ENCODE data around the gene NTRK1. TPM values are rescaled to one million over a fixed set of nuclear protein-coding genes. Genes with fewer than 3 reads are reported as not detected.

Gene NTRK1
- total RNA-seq, 1 donor from 2014 or later = not detected

DNA sequence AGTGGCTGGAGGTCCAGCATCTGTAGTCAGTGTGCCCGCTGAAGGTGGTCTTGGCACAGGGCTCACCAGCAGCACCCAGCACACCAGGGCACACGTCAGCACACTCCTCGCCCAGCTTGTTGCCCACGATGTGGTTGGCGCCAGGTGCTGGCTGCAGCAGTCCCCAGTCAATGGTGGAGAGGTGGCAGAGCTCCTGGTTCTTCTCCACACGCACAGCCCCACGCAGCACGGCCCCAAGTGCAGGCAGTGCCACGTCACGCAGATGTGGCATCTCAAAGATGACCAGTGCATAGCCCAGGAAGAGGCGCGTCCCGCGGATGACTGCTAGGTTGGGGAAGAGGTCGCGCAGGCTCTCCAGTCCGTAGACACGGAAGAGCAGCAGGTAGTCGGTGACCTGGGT lies 6.9 kb upstream of the NTRK1 start:
- Histone ChIP-seq H3K27me3 (ENCODE audit: control insufficient read depth, insufficient read depth, low read length) (peaks cover 16% of the 10 kb centered on the region), H3K4me3 (ENCODE audit: low read depth, low read length) (no peak overlapping the region), H3K36me3 (ENCODE audit: control insufficient read depth, insufficient read depth, low read length) (no peaks in the 10 kb centered on the region)
- no peak for FAIRE-seq
- TF ChIP-seq, protein P1, sequence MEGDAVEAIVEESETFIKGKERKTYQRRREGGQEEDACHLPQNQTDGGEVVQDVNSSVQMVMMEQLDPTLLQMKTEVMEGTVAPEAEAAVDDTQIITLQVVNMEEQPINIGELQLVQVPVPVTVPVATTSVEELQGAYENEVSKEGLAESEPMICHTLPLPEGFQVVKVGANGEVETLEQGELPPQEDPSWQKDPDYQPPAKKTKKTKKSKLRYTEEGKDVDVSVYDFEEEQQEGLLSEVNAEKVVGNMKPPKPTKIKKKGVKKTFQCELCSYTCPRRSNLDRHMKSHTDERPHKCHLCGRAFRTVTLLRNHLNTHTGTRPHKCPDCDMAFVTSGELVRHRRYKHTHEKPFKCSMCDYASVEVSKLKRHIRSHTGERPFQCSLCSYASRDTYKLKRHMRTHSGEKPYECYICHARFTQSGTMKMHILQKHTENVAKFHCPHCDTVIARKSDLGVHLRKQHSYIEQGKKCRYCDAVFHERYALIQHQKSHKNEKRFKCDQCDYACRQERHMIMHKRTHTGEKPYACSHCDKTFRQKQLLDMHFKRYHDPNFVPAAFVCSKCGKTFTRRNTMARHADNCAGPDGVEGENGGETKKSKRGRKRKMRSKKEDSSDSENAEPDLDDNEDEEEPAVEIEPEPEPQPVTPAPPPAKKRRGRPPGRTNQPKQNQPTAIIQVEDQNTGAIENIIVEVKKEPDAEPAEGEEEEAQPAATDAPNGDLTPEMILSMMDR (IDR thresholded peaks at IDR 0.05; ENCODE audit: insufficient read depth, low read length, severe bottlenecking) = no peak
- DNase-seq (ENCODE audit: low read depth) = no peak

GRCh38 chr1:156854634-156855033 lies 6.0 kb upstream of the NTRK1 start:
- TF ChIP-seq, protein P1 (IDR thresholded peaks at IDR 0.05; ENCODE audit: insufficient read depth, low read length, severe bottlenecking) = no peak
- peaks cover 20% of the 10 kb centered on the region for H3K27me3 ChIP-seq (ENCODE audit: control insufficient read depth, insufficient read depth, low read length)
- no peak for FAIRE-seq
- no peak overlapping the region for H3K4me3 ChIP-seq (ENCODE audit: low read depth, low read length)
- DNase-seq (ENCODE audit: low read depth) = no peak
- H3K36me3 ChIP-seq (ENCODE audit: control insufficient read depth, insufficient read depth, low read length) = no peaks in the 10 kb centered on the region

GRCh38 chr1:156856282-156856785 lies 4.3 kb upstream of the NTRK1 start:
- no peak overlapping the region for H3K4me3 ChIP-seq (ENCODE audit: low read depth, low read length)
- TF ChIP-seq, protein P1 (IDR thresholded peaks at IDR 0.05; ENCODE audit: insufficient read depth, low read length, severe bottlenecking) = no peak
- FAIRE-seq (no peak), DNase-seq (ENCODE audit: low read depth) (no peak)
- H3K27me3 ChIP-seq (ENCODE audit: control insufficient read depth, insufficient read depth, low read length) = peaks cover 25% of the 10 kb centered on the region
- H3K36me3 ChIP-seq (ENCODE audit: control insufficient read depth, insufficient read depth, low read length) = no peaks in the 10 kb centered on the region

GRCh38 chr1:156857532-156857931 lies 3.1 kb upstream of the NTRK1 start:
- TF ChIP-seq, protein P1 (IDR thresholded peaks at IDR 0.05; ENCODE audit: insufficient read depth, low read length, severe bottlenecking) = no peak
- Histone ChIP-seq H3K27me3 (ENCODE audit: control insufficient read depth, insufficient read depth, low read length) (peaks cover 28% of the 10 kb centered on the region), H3K36me3 (ENCODE audit: control insufficient read depth, insufficient read depth, low read length) (no peaks in the 10 kb centered on the region), H3K4me3 (ENCODE audit: low read depth, low read length) (no peak overlapping the region)
- FAIRE-seq (no peak), DNase-seq (ENCODE audit: low read depth) (no peak)

- Histone ChIP-seq H3K36me3 (ENCODE audit: control insufficient read depth, insufficient read depth, low read length) (no peaks in the 10 kb centered on the region), H3K27me3 (ENCODE audit: control insufficient read depth, insufficient read depth, low read length) (peaks cover 28% of the 10 kb centered on the region), H3K4me3 (ENCODE audit: low read depth, low read length) (no peak overlapping the region)
- FAIRE-seq = no peak
- TF ChIP-seq, protein P1 (IDR thresholded peaks at IDR 0.05; ENCODE audit: insufficient read depth, low read length, severe bottlenecking) = no peak
- no peak for DNase-seq (ENCODE audit: low read depth)
Measured at GRCh38 chr1:156858555-156858956, 2.1 kb upstream of the NTRK1 start.

GRCh38 chr1:156858959-156859522 lies 1.6 kb upstream of the NTRK1 start, which contains the start of gene INSRR:
Gene INSRR (minus strand): TSS chr1:156859117. CDS start chr1:156858621, 496 bp downstream.
- no peak within 1 kb of the TSS for H3K4me3 ChIP-seq (ENCODE audit: low read depth, low read length)
- peaks cover 28% of the 10 kb centered on the region for H3K27me3 ChIP-seq (ENCODE audit: control insufficient read depth, insufficient read depth, low read length)
- TF ChIP-seq, protein P1 (IDR thresholded peaks at IDR 0.05; ENCODE audit: insufficient read depth, low read length, severe bottlenecking) = no peak
- FAIRE-seq (no peak), DNase-seq (ENCODE audit: low read depth) (no peak)
- H3K36me3 ChIP-seq (ENCODE audit: control insufficient read depth, insufficient read depth, low read length) = no peaks in the 10 kb centered on the region
